Activated CD4-positive, alpha-beta T cell treated with anti-CD3 and anti-CD28 coated beads, Interleukin-2, amount 10 ng/mL, durations not matched to agents 7 days and 5 days (primary cell): Measurements from ENCODE around the gene P2RY2. TPM values are rescaled to one million over a fixed set of nuclear protein-coding genes. Genes with fewer than 3 reads are reported as not detected.
"Not testable (repeated sequence)": the region's sequence is repeated elsewhere in the genome, so short reads cannot be mapped to it uniquely, and the experiment has no call there.

Experiments
- CTCF ChIA-PET: fragments of 350-600 bp; sonication (Branson Sonifier 250); formaldehyde crosslinking; loops from one replicate; lab custom pipeline; 2021; ENCODE audit warnings: antibody characterized with exemption; lab: Charles Lee
- POLR2A ChIA-PET: fragments of 350-600 bp; sonication (Branson Sonifier 250); formaldehyde crosslinking; loops from one replicate; lab custom pipeline; 2021; ENCODE audit warnings: antibody characterized with exemption; lab: Charles Lee
- DNase-seq: peaks from one replicate; pipeline ENCODE4 v3.0.0-alpha.2; 2020
- H3K27ac Mint-ChIP-seq: one replicate; pipeline ENCODE4 v1.8.0; 2021; ENCODE audit warnings: mild to moderate bottlenecking, moderate library complexity, mixed read lengths
- H3K27me3 Mint-ChIP-seq: one replicate; pipeline ENCODE4 v1.8.0; 2021; ENCODE audit warnings: mixed read lengths
- H3K36me3 Mint-ChIP-seq: one replicate; pipeline ENCODE4 v1.8.0; 2021; ENCODE audit warnings: low read depth, mixed read lengths
- H3K4me1 Mint-ChIP-seq: one replicate; pipeline ENCODE4 v1.8.0; 2021; ENCODE audit warnings: mixed read lengths
- H3K4me3 Mint-ChIP-seq: one replicate; pipeline ENCODE4 v1.8.0; 2021; ENCODE audit warnings: mild to moderate bottlenecking, moderate library complexity, mixed read lengths
- H3K9me3 Mint-ChIP-seq: one replicate; pipeline ENCODE4 v1.8.0; 2021; ENCODE audit warnings: mixed read lengths
- total RNA-seq, 2 experiments: library from RNA; stranded (reverse); gene quantifications; one replicate each; pipeline ENCODE4 v1.2.3, GENCODE V29; 2021

P2RY2 gene
- total RNA-seq, 2 experiments from 2014 or later, result not detected

- H3K36me3 Mint-ChIP-seq, result no peaks in the 10 kb centered on the region
- CTCF ChIA-PET, result interaction anchor here (3.5 kb wide), 1 partner anchor 12 kb away, joined by 18 read pairs; no protein-coding TSS in a partner anchor
- H3K27me3 Mint-ChIP-seq, result no peaks in the 10 kb centered on the region
- H3K4me1 Mint-ChIP-seq, result peaks cover 1% of the 10 kb centered on the region
- POLR2A ChIA-PET, result no interaction called here
- H3K27ac Mint-ChIP-seq, result peak overlapping the region; percentile 68
- no peak for DNase-seq
- no peak overlapping the region for H3K4me3 Mint-ChIP-seq
- H3K9me3 Mint-ChIP-seq, result no peaks in the 10 kb centered on the region
Measured at GRCh38 chr11:73190557-73190885, 27.6 kb upstream of the P2RY2 start.

GRCh38 chr11:73191151-73191550, 26.9 kb upstream of the P2RY2 start:
- Mint-ChIP-seq H3K4me1 (peaks cover 1% of the 10 kb centered on the region), H3K9me3 (no peaks in the 10 kb centered on the region), H3K4me3 (no peak overlapping the region), H3K27ac (no peak overlapping the region), H3K36me3 (no peaks in the 10 kb centered on the region), H3K27me3 (no peaks in the 10 kb centered on the region)
- DNase-seq, result no peak
- CTCF ChIA-PET, result interaction anchor here (3.5 kb wide), 1 partner anchor 13 kb away, joined by 18 read pairs; no protein-coding TSS in a partner anchor
- POLR2A ChIA-PET, result no interaction called here

GRCh38 chr11:73192272-73192671, 25.8 kb upstream of the P2RY2 start:
- Mint-ChIP-seq H3K27ac (no peak overlapping the region), H3K36me3 (no peaks in the 10 kb centered on the region), H3K4me3 (no peak overlapping the region), H3K4me1 (peaks cover 1% of the 10 kb centered on the region), H3K27me3 (no peaks in the 10 kb centered on the region), H3K9me3 (no peaks in the 10 kb centered on the region)
- ChIA-PET POLR2A (no interaction called here), CTCF (interaction anchor here (0.6 to 3.9 kb wide), 2 partner anchors 14 to 1541 kb away, joined by 4 to 14 read pairs; no protein-coding TSS in a partner anchor)
- no peak for DNase-seq

GRCh38 chr11:73193251-73194033, 24.6 kb upstream of the P2RY2 start:
- DNase-seq, result no peak
- Mint-ChIP-seq H3K27ac (no peak overlapping the region), H3K9me3 (no peaks in the 10 kb centered on the region), H3K4me1 (peaks cover 1% of the 10 kb centered on the region), H3K36me3 (no peaks in the 10 kb centered on the region), H3K27me3 (peaks cover under 1% of the 10 kb centered on the region), H3K4me3 (no peak overlapping the region)
- POLR2A ChIA-PET, result no interaction called here
- CTCF ChIA-PET, result interaction anchor here (1.7 to 3.9 kb wide), 2 partner anchors 8 to 15 kb away, joined by 6 to 14 read pairs; no protein-coding TSS in a partner anchor

- no peak overlapping the region for H3K27ac Mint-ChIP-seq
- H3K27me3 Mint-ChIP-seq, result peaks cover 2% of the 10 kb centered on the region
- POLR2A ChIA-PET, result no interaction called here
- no peak overlapping the region for H3K4me3 Mint-ChIP-seq
- H3K36me3 Mint-ChIP-seq, result no peaks in the 10 kb centered on the region
- peaks cover 1% of the 10 kb centered on the region for H3K4me1 Mint-ChIP-seq
- DNase-seq, result no peak
- CTCF ChIA-PET, result interaction anchor here (1.7 to 3.9 kb wide), 2 partner anchors 9 to 15 kb away, joined by 6 to 14 read pairs; no protein-coding TSS in a partner anchor
- no peaks in the 10 kb centered on the region for H3K9me3 Mint-ChIP-seq
Measured at GRCh38 chr11:73194034-73194507, 24.0 kb upstream of the P2RY2 start.

GRCh38 chr11:73194593-73194992, 23.5 kb upstream of the P2RY2 start:
- Mint-ChIP-seq H3K4me3 (no peak overlapping the region), H3K27me3 (peaks cover 2% of the 10 kb centered on the region), H3K36me3 (no peaks in the 10 kb centered on the region), H3K9me3 (no peaks in the 10 kb centered on the region), H3K27ac (no peak overlapping the region), H3K4me1 (no peaks in the 10 kb centered on the region)
- DNase-seq, result no peak
- ChIA-PET CTCF (interaction anchor here (1.7 to 3.9 kb wide), 2 partner anchors 9 to 16 kb away, joined by 6 to 14 read pairs; no protein-coding TSS in a partner anchor), POLR2A (no interaction called here)

- H3K4me3 Mint-ChIP-seq, result no peak overlapping the region
- no peaks in the 10 kb centered on the region for H3K9me3 Mint-ChIP-seq
- no peak overlapping the region for H3K27ac Mint-ChIP-seq
- DNase-seq, result no peak
- ChIA-PET CTCF (interaction anchor here (0.8 to 3.9 kb wide), 3 partner anchors 10 to 26 kb away, joined by 3 to 14 read pairs (median 6); no protein-coding TSS in a partner anchor), POLR2A (no interaction called here)
- H3K36me3 Mint-ChIP-seq, result no peaks in the 10 kb centered on the region
- H3K27me3 Mint-ChIP-seq, result peaks cover 2% of the 10 kb centered on the region
- H3K4me1 Mint-ChIP-seq, result no peaks in the 10 kb centered on the region
Measured at GRCh38 chr11:73195191-73196007, 22.7 kb upstream of the P2RY2 start.

- CTCF ChIA-PET, result no interaction called here
- H3K36me3 Mint-ChIP-seq, result no peaks in the 10 kb centered on the region
- no peak overlapping the region for H3K4me3 Mint-ChIP-seq
- POLR2A ChIA-PET, result no interaction called here
- no peaks in the 10 kb centered on the region for H3K4me1 Mint-ChIP-seq
- no peak for DNase-seq
- H3K9me3 Mint-ChIP-seq, result no peaks in the 10 kb centered on the region
- H3K27me3 Mint-ChIP-seq, result peaks cover 2% of the 10 kb centered on the region
- no peak overlapping the region for H3K27ac Mint-ChIP-seq
Measured at GRCh38 chr11:73196576-73196975, 21.5 kb upstream of the P2RY2 start.

GRCh38 chr11:73197348-73197747, 20.7 kb upstream of the P2RY2 start:
- no peak overlapping the region for H3K4me3 Mint-ChIP-seq
- no peaks in the 10 kb centered on the region for H3K4me1 Mint-ChIP-seq
- H3K27ac Mint-ChIP-seq, result no peak overlapping the region
- no peaks in the 10 kb centered on the region for H3K36me3 Mint-ChIP-seq
- peaks cover 2% of the 10 kb centered on the region for H3K27me3 Mint-ChIP-seq
- DNase-seq, result no peak
- CTCF ChIA-PET, result no interaction called here
- H3K9me3 Mint-ChIP-seq, result no peaks in the 10 kb centered on the region
- POLR2A ChIA-PET, result no interaction called here

GRCh38 chr11:73197787-73198186, 20.3 kb upstream of the P2RY2 start:
- H3K36me3 Mint-ChIP-seq, H3K27ac Mint-ChIP-seq, H3K27me3 Mint-ChIP-seq, DNase-seq, H3K4me1 Mint-ChIP-seq, H3K9me3 Mint-ChIP-seq, H3K4me3 Mint-ChIP-seq, CTCF ChIA-PET, POLR2A ChIA-PET: not testable (repeated sequence)

GRCh38 chr11:73198677-73199076, 19.4 kb upstream of the P2RY2 start:
- no peak for DNase-seq
- Mint-ChIP-seq H3K27ac (no peak overlapping the region), H3K36me3 (no peaks in the 10 kb centered on the region), H3K4me3 (no peak overlapping the region), H3K4me1 (no peaks in the 10 kb centered on the region), H3K27me3 (peaks cover 2% of the 10 kb centered on the region), H3K9me3 (no peaks in the 10 kb centered on the region)
- POLR2A ChIA-PET, result no interaction called here
- CTCF ChIA-PET, result no interaction called here

- Mint-ChIP-seq H3K4me1 (peaks cover 2% of the 10 kb centered on the region), H3K4me3 (no peak overlapping the region), H3K27me3 (peaks cover 5% of the 10 kb centered on the region), H3K9me3 (no peaks in the 10 kb centered on the region), H3K36me3 (no peaks in the 10 kb centered on the region), H3K27ac (no peak overlapping the region)
- no peak for DNase-seq
- ChIA-PET CTCF (no interaction called here), POLR2A (no interaction called here)
Measured at GRCh38 chr11:73199446-73199845, 18.6 kb upstream of the P2RY2 start.

- peaks cover 8% of the 10 kb centered on the region for H3K27me3 Mint-ChIP-seq
- POLR2A ChIA-PET, result no interaction called here
- no peaks in the 10 kb centered on the region for H3K36me3 Mint-ChIP-seq
- CTCF ChIA-PET, result no interaction called here
- no peak overlapping the region for H3K27ac Mint-ChIP-seq
- DNase-seq, result no peak
- H3K4me3 Mint-ChIP-seq, result no peak overlapping the region
- peaks cover 6% of the 10 kb centered on the region for H3K4me1 Mint-ChIP-seq
- H3K9me3 Mint-ChIP-seq, result no peaks in the 10 kb centered on the region
Measured at GRCh38 chr11:73200256-73200655, 17.8 kb upstream of the P2RY2 start.
